Lower lobe of right lung (tissue), 2 donors: ENCODE measurements around the gene ADGRL3. TPM values are rescaled to one million over a fixed set of nuclear protein-coding genes. Genes with fewer than 3 reads are reported as not detected.

Source experiments
- ATAC-seq, 2 donors: fragments of 200-7000 bp; cut with Tn5 transposase; one replicate each; pipeline ENCODE4 v1.9.1; 2020 to 2022; ENCODE audit warnings: mild to moderate bottlenecking in 2 of 2, moderate library complexity in 2 of 2
- DNase-seq: peaks from one replicate; pipeline ENCODE4 v3.0.0-alpha.2; 2020
- H3K27ac ChIP-seq: fragments of 200-600 bp; one replicate; pipeline ENCODE4 v1.8.0; 2022
- H3K27me3 ChIP-seq: fragments of 200-600 bp; one replicate; pipeline ENCODE4 v1.8.0; 2022; ENCODE audit warnings: low read depth
- H3K36me3 ChIP-seq: fragments of 200-600 bp; one replicate; pipeline ENCODE4 v1.8.0; 2022; ENCODE audit warnings: mild to moderate bottlenecking
- H3K4me1 ChIP-seq: fragments of 200-600 bp; one replicate; pipeline ENCODE4 v1.8.0; 2022
- H3K4me3 ChIP-seq: fragments of 200-600 bp; one replicate; pipeline ENCODE4 v1.8.0; 2022; ENCODE audit warnings: mild to moderate bottlenecking
- H3K9me3 ChIP-seq: fragments of 200-600 bp; one replicate; pipeline ENCODE4 v1.8.0; 2022
- intact Hi-C: fragments of 100-400 bp; cut with DNase I; formaldehyde crosslinking; loops from one replicate; pipeline ENCODE4 v1.11.0; 2022
- total RNA-seq: library from RNA; stranded (reverse); fragmentation: NEBNext Ultra II Directional; extraction: Animal tissue kit (Norgen Biotek cat#: 25700); gene quantifications from one replicate; pipeline ENCODE4 v1.2.1, GENCODE V29; 2021
- TF ChIP-seq, protein P1 (sequence below): fragments of 200-600 bp; IDR thresholded peaks from one replicate; pipeline ENCODE4 v1.8.0; 2022; ENCODE audit warnings: antibody characterized with exemption, mild to moderate bottlenecking
- donor health status: DM: no; HTN: yes; CAD: no; lungs with severe emphysema.

The ADGRL3 gene
- total RNA-seq, 1 donor from 2014 or later: 6.0 TPM

DNA sequence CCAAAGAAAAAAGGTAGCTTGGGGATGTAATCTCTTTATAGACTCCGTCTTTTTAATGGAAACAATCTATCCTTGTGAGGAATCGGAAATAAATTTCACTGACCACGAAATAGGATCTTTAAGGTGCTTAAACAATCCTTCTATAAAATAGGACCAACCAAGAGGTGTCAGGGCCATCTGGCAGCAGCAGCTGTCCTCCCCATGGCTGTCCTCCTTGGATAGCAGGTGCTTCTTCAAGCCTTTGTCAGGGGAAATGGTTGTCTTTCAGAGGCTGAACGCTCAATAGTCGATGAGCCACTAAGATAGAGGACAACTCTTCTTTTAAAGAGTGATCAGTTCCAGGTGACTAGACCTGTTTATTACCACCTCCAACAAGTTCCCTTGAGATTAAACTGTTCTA is 231.0 kb downstream of the ADGRL3 start:
- Histone ChIP-seq H3K9me3 (no peaks in the 10 kb centered on the region), H3K4me3 (no peak overlapping the region), H3K27me3 (no peaks in the 10 kb centered on the region), H3K4me1 (no peaks in the 10 kb centered on the region), H3K36me3 (no peaks in the 10 kb centered on the region), H3K27ac (no peak overlapping the region)
- intact Hi-C loops: no loop called here
- TF ChIP-seq, protein P1, sequence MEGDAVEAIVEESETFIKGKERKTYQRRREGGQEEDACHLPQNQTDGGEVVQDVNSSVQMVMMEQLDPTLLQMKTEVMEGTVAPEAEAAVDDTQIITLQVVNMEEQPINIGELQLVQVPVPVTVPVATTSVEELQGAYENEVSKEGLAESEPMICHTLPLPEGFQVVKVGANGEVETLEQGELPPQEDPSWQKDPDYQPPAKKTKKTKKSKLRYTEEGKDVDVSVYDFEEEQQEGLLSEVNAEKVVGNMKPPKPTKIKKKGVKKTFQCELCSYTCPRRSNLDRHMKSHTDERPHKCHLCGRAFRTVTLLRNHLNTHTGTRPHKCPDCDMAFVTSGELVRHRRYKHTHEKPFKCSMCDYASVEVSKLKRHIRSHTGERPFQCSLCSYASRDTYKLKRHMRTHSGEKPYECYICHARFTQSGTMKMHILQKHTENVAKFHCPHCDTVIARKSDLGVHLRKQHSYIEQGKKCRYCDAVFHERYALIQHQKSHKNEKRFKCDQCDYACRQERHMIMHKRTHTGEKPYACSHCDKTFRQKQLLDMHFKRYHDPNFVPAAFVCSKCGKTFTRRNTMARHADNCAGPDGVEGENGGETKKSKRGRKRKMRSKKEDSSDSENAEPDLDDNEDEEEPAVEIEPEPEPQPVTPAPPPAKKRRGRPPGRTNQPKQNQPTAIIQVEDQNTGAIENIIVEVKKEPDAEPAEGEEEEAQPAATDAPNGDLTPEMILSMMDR: no peak
- DNase-seq (no peak), ATAC-seq (no peak)

DNA sequence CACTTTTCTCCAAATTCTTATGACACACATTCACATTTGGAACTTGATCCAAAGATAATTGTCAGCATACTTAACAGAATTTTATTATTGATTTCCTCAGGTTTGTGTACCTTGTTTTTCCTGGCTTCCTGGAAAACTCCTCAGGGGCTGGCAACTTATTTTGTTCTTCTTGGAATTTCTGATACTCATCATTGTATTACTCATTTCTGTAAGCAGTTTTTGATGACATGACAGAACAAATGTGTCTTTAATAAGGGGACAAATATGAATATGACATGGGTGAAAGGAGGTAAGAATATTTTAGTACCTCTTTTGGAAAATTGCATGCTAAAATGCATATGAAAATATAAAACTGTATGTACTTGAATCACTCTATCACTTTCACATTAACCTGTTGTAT is 237.8 kb downstream of the ADGRL3 start:
- H3K36me3 ChIP-seq: no peaks in the 10 kb centered on the region
- no peak overlapping the region for H3K27ac ChIP-seq
- ATAC-seq (no peak), DNase-seq (no peak)
- no peaks in the 10 kb centered on the region for H3K4me1 ChIP-seq
- no peaks in the 10 kb centered on the region for H3K27me3 ChIP-seq
- H3K9me3 ChIP-seq: no peaks in the 10 kb centered on the region
- H3K4me3 ChIP-seq: no peak overlapping the region
- TF ChIP-seq, protein P1: no peak
- intact Hi-C loops: no loop called here

DNA sequence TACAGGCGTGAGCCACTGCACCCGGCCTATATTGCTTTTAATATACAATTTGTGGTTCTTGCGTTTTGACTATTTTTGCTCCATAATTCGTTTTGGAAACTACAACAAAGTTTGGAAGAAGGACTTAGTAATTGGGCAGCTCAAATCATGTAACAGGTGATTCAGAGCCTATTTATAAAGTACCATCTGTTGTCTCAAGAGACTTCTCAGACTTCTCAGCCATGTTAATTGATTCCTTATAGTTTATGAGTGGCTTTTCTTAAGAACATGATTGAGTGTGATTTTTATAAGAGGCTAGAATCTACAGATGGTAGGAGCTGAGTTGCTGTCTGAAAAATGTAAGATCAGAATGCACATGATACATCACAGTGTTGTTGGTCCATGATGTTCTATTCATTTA is 240.2 kb downstream of the ADGRL3 start:
- Histone ChIP-seq H3K9me3 (no peaks in the 10 kb centered on the region), H3K27ac (no peak overlapping the region), H3K4me3 (no peak overlapping the region), H3K4me1 (no peaks in the 10 kb centered on the region), H3K36me3 (no peaks in the 10 kb centered on the region), H3K27me3 (no peaks in the 10 kb centered on the region)
- DNase-seq (no peak), ATAC-seq (no peak)
- intact Hi-C loops: no loop called here
- TF ChIP-seq, protein P1: no peak

DNA sequence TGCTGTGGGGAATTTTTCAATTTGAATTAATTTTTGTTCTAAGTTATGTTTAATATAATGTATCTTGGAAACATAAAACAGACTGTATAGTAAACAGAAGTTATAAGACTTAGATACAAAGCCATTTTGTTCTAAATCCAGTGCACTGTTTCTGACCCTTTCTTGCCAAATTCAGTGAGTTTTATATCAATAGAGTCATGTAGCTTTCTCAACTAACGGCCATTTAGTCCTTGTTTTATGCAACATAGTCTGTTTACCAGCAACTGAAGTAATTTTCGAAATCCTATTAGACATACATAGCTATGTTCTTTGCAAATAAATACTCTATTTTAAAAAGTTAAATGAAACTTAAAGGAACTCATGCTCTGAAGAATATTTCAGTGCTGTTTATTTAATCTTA is 242.8 kb downstream of the ADGRL3 start:
- intact Hi-C loops: no loop called here
- DNase-seq (no peak), ATAC-seq (no peak)
- no peaks in the 10 kb centered on the region for H3K27me3 ChIP-seq
- no peaks in the 10 kb centered on the region for H3K4me1 ChIP-seq
- H3K9me3 ChIP-seq: no peaks in the 10 kb centered on the region
- TF ChIP-seq, protein P1: no peak
- H3K4me3 ChIP-seq: no peak overlapping the region
- no peaks in the 10 kb centered on the region for H3K36me3 ChIP-seq
- H3K27ac ChIP-seq: no peak overlapping the region

DNA sequence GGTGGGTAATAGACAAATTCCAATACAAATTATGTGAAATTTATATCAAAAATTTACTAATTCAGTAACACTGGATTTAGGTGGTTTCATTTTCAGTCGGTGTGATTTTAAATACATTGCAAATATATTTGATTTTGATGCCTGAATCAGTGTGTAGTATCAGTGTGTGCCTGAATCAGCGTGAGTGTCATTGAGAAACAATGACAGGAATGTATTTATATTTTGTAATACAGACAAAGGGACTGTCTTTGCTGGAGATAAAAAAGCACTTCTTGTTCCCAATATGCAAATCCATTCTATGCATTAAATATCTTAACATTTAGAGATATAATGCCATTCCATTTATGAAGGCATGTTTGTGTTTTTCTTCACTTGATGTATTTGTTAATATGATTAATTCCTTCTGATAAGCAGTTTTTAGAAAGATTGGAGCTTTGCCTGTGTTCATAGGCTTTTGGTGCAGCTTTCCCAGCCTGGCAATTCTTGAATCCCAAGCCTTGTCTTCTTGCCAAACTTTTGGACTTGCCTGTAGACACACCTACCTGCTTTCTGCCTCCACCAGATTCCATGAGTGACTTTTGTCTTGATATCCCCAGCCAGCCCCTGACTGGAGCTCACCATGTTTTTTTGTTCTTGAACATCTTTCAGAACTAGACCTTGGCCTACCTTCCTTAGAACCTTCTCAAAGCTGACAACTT is 243.8 kb downstream of the ADGRL3 start:
- no peak overlapping the region for H3K4me3 ChIP-seq
- TF ChIP-seq, protein P1: no peak
- intact Hi-C loops: no loop called here
- ATAC-seq (no peak), DNase-seq (no peak)
- no peaks in the 10 kb centered on the region for H3K4me1 ChIP-seq
- H3K27me3 ChIP-seq: no peaks in the 10 kb centered on the region
- H3K36me3 ChIP-seq: no peaks in the 10 kb centered on the region
- no peak overlapping the region for H3K27ac ChIP-seq
- no peaks in the 10 kb centered on the region for H3K9me3 ChIP-seq
